ENCODE results near the gene KIF16B. TPM values are rescaled to one million over a fixed set of nuclear protein-coding genes. Genes with fewer than 3 reads are reported as not detected.

The KIF16B gene
- total and polyA plus RNA-seq, 10 of the 15 experiments (the other 5 are each of a cell fraction or from before 2014, with no cell fraction given) = 0.21 to 5.2 (median 3.0) TPM

DNA sequence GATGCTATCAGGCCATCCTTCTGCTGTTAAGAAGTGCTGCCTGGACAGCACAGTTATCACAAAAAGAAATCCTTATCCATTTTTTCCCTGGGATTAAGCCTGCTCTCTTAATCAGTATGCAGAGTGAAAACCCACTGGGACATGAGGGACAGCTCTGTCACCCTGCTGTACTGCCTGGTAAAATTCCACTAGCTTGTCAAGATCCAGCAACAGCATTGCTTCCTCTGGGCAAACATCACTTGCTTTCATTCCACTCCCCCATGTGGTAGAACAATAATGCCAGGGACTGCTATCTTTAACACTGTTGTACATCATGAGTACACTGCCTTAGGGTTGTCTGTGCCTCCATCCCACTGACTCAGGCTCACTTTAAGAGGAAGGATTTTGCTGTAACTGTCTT lies 331.3 kb downstream of the KIF16B start:
- DNase-seq (ENCODE audit: low read depth, low spot score) (no peak), ATAC-seq (peak; percentile 47; the same call in 2 of the 3 replicates), FAIRE-seq (no peak)
- no peaks in the 10 kb centered on the region for H3K27me3 ChIP-seq (replicated peaks in 1 of 2; ENCODE audit: control insufficient read depth in 2 of 2, insufficient read depth in 2 of 2, low read length in 1 of 2)
- no peaks in the 10 kb centered on the region for H3K36me3 ChIP-seq (ENCODE audit: control insufficient read depth in 2 of 2, insufficient read depth in 2 of 2, low read length in 1 of 2)
- ChIA-PET SMC1A (ENCODE audit: uncharacterized antibody, unreplicated experiment) (interaction anchor here (1.4 kb wide), 1 partner anchor 532 kb away, joined by 4 read pairs; no protein-coding TSS in a partner anchor), POLR2A (no interaction called here), CTCF (interaction anchor here (1.5 kb wide), 1 partner anchor 533 kb away, joined by 5 read pairs; no protein-coding TSS in a partner anchor), RAD21 (ENCODE audit: unreplicated experiment) (interaction anchor here (0.6 to 1.6 kb wide), 3 partner anchors 313 to 533 kb away, joined by 3 read pairs; no protein-coding TSS in a partner anchor)
- H3K79me2 ChIP-seq (ENCODE audit: control insufficient read depth, insufficient read depth, low read length) = no peaks in the 10 kb centered on the region
- no peak overlapping the region for H3K9ac ChIP-seq (ENCODE audit: control insufficient read depth, insufficient read depth, low read length)
- in situ Hi-C loops (cut with MboI) = no loop called here
- no peaks in the 10 kb centered on the region for H3K4me1 ChIP-seq (ENCODE audit: control insufficient read depth, insufficient read depth, low read length)
- no peak overlapping the region for H3K4me2 ChIP-seq (ENCODE audit: control insufficient read depth, insufficient read depth)
- BruUV-seq (replicated peaks) = no TSS peak
- no peak overlapping the region for H3K27ac ChIP-seq (ENCODE audit: control insufficient read depth, insufficient read depth)
- H2AFZ ChIP-seq (ENCODE audit: control insufficient read depth, low read depth, low read length) = no peak overlapping the region
- TF ChIP-seq, protein P1, sequence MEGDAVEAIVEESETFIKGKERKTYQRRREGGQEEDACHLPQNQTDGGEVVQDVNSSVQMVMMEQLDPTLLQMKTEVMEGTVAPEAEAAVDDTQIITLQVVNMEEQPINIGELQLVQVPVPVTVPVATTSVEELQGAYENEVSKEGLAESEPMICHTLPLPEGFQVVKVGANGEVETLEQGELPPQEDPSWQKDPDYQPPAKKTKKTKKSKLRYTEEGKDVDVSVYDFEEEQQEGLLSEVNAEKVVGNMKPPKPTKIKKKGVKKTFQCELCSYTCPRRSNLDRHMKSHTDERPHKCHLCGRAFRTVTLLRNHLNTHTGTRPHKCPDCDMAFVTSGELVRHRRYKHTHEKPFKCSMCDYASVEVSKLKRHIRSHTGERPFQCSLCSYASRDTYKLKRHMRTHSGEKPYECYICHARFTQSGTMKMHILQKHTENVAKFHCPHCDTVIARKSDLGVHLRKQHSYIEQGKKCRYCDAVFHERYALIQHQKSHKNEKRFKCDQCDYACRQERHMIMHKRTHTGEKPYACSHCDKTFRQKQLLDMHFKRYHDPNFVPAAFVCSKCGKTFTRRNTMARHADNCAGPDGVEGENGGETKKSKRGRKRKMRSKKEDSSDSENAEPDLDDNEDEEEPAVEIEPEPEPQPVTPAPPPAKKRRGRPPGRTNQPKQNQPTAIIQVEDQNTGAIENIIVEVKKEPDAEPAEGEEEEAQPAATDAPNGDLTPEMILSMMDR (IDR thresholded peaks at IDR 0.05 in 2 of 3, conservative IDR thresholded peaks at IDR 0.05 in 1 of 3; ENCODE audit: control insufficient read depth in 2 of 3, extremely low read depth in 1 of 3, insufficient read depth in 1 of 3, low read depth in 3 of 3, low read length in 3 of 3) = peak; percentile 14 to 54 (median 15); a peak in 2 of 6 replicates
- peak; percentile 41; the same call in 1 of the 2 replicates for TF ChIP-seq SMC3 (IDR thresholded peaks at IDR 0.05; ENCODE audit: borderline replicate concordance, low read length)
- TF ChIP-seq RAD21 (IDR thresholded peaks at IDR 0.05; ENCODE audit: insufficient read depth, low read depth, low read length) = peak; percentile 37
- peak; percentile 74; the same call in 1 of the 2 replicates for TF ChIP-seq ZNF24 (IDR thresholded peaks at IDR 0.05)
- no peak for TF ChIP-seq YBX1 (IDR thresholded peaks at IDR 0.05)
- no peak overlapping the region for H3K4me3 ChIP-seq
- no peaks in the 10 kb centered on the region for H4K20me1 ChIP-seq (ENCODE audit: control insufficient read depth, insufficient read depth)
- intact Hi-C loops (cut with micrococcal nuclease; ENCODE audit: unreplicated experiment) = loop anchor here (2.0 to 10.0 kb wide), 2 partner anchors 399 to 537 kb away; no protein-coding TSS in a partner anchor
- no peaks in the 10 kb centered on the region; the same call in 2 of the 3 replicates for H3K9me3 ChIP-seq (replicated peaks; ENCODE audit: control insufficient read depth, insufficient read depth, low read length)

Data from GM12878 (cell line).